IgD-negative memory B cell (primary cell): ENCODE results near the gene MTA1. TPM values are rescaled to one million over a fixed set of nuclear protein-coding genes. Genes with fewer than 3 reads are reported as not detected.

ENCODE experiments used
- H3K27ac Mint-ChIP-seq, 3 donors: one replicate each; pipeline ENCODE4 v1.8.0; 2020 to 2022; ENCODE audit warnings: mild to moderate bottlenecking in 3 of 3, mixed read lengths in 3 of 3, moderate library complexity in 1 of 3
- H3K27me3 Mint-ChIP-seq: one replicate; pipeline ENCODE4 v1.8.0; 2021; ENCODE audit warnings: mixed read lengths
- H3K36me3 Mint-ChIP-seq: one replicate; pipeline ENCODE4 v1.8.0; 2020; ENCODE audit warnings: mild to moderate bottlenecking, mixed read lengths
- H3K4me1 Mint-ChIP-seq, 3 donors: one replicate each; pipeline ENCODE4 v1.8.0; 2020 to 2022; ENCODE audit warnings: mixed read lengths in 3 of 3, mild to moderate bottlenecking in 1 of 3
- H3K4me3 Mint-ChIP-seq, 4 donors: one replicate each; pipeline ENCODE4 v1.8.0; 2020 to 2022; ENCODE audit warnings: mild to moderate bottlenecking in 4 of 4, mixed read lengths in 4 of 4, moderate library complexity in 3 of 4
- H3K9me3 Mint-ChIP-seq, 3 donors: one replicate each; pipeline ENCODE4 v1.8.0; 2020 to 2021; ENCODE audit warnings: mixed read lengths in 3 of 3, mild to moderate bottlenecking in 1 of 3
- polyA plus RNA-seq: library from polyadenylated mRNA; unstranded; fragments of 300-500 nt; fragmentation: Illumina TruSeq; gene quantifications from one replicate; pipeline ENCODE4 v1.2.3, GENCODE V29; 2021

MTA1 gene
- polyA plus RNA-seq, 1 donor from 2014 or later, result 3.7 TPM

GRCh38 chr14:105448706-105449111, 29.1 kb downstream of the MTA1 start:
- Mint-ChIP-seq H3K4me3 (no peak overlapping the region), H3K9me3 (no peaks in the 10 kb centered on the region), H3K4me1 (peaks cover 0 to 2% (median 0%) of the 10 kb centered on the region in 3 donors), H3K36me3 (peaks cover 1% of the 10 kb centered on the region), H3K27me3 (no peaks in the 10 kb centered on the region), H3K27ac (no peak overlapping the region)

- Mint-ChIP-seq H3K4me1 (peaks cover 0 to 2% (median 0%) of the 10 kb centered on the region in 3 donors), H3K4me3 (no peak overlapping the region), H3K27me3 (no peaks in the 10 kb centered on the region), H3K27ac (no peak overlapping the region), H3K9me3 (no peaks in the 10 kb centered on the region), H3K36me3 (peaks cover 1% of the 10 kb centered on the region)
Observed at GRCh38 chr14:105449276-105450122, 29.9 kb downstream of the MTA1 start.

GRCh38 chr14:105450123-105450505, 30.5 kb downstream of the MTA1 start:
- no peak overlapping the region for H3K27ac Mint-ChIP-seq
- peaks cover 0 to 2% (median 0%) of the 10 kb centered on the region in 3 donors for H3K4me1 Mint-ChIP-seq
- no peaks in the 10 kb centered on the region for H3K27me3 Mint-ChIP-seq
- no peaks in the 10 kb centered on the region for H3K9me3 Mint-ChIP-seq
- peaks cover 1% of the 10 kb centered on the region for H3K36me3 Mint-ChIP-seq
- no peak overlapping the region for H3K4me3 Mint-ChIP-seq

- Mint-ChIP-seq H3K4me1 (peaks cover 0 to 2% (median 0%) of the 10 kb centered on the region in 3 donors), H3K9me3 (no peaks in the 10 kb centered on the region), H3K27ac (no peak overlapping the region), H3K36me3 (peaks cover 1% of the 10 kb centered on the region), H3K27me3 (no peaks in the 10 kb centered on the region), H3K4me3 (no peak overlapping the region)
Observed at GRCh38 chr14:105450864-105451720, 31.5 kb downstream of the MTA1 start.

- Mint-ChIP-seq H3K4me1 (peaks cover 0 to 2% (median 0%) of the 10 kb centered on the region in 3 donors), H3K27me3 (no peaks in the 10 kb centered on the region), H3K4me3 (no peak overlapping the region), H3K36me3 (peaks cover 1% of the 10 kb centered on the region), H3K9me3 (no peaks in the 10 kb centered on the region), H3K27ac (no peak overlapping the region)
Observed at GRCh38 chr14:105452963-105453362, 33.3 kb downstream of the MTA1 start.

- no peaks in the 10 kb centered on the region for H3K27me3 Mint-ChIP-seq
- peaks cover 0 to 2% (median 0%) of the 10 kb centered on the region in 3 donors for H3K4me1 Mint-ChIP-seq
- H3K36me3 Mint-ChIP-seq, result peaks cover 1% of the 10 kb centered on the region
- H3K9me3 Mint-ChIP-seq, result no peaks in the 10 kb centered on the region
- H3K27ac Mint-ChIP-seq, result no peak overlapping the region
- H3K4me3 Mint-ChIP-seq, result no peak overlapping the region
Observed at GRCh38 chr14:105453847-105454246, 34.2 kb downstream of the MTA1 start.

GRCh38 chr14:105455086-105455640, 35.5 kb downstream of the MTA1 start:
- peak overlapping the region in 2 of 3 donors; percentile 14 to 69 for H3K27ac Mint-ChIP-seq
- no peaks in the 10 kb centered on the region for H3K9me3 Mint-ChIP-seq
- no peak overlapping the region for H3K4me3 Mint-ChIP-seq
- no peaks in the 10 kb centered on the region for H3K27me3 Mint-ChIP-seq
- peaks cover 1% of the 10 kb centered on the region for H3K36me3 Mint-ChIP-seq
- peaks cover 0 to 2% (median 0%) of the 10 kb centered on the region in 3 donors for H3K4me1 Mint-ChIP-seq

- Mint-ChIP-seq H3K27ac (peak overlapping the region in 2 of 3 donors; percentile 23 to 69), H3K36me3 (peaks cover 1% of the 10 kb centered on the region), H3K27me3 (no peaks in the 10 kb centered on the region)
Observed at GRCh38 chr14:105455766-105456660, 36.4 kb downstream of the MTA1 start.

GRCh38 chr14:105456736-105457617, 37.4 kb downstream of the MTA1 start:
- Mint-ChIP-seq H3K9me3 (no peaks in the 10 kb centered on the region), H3K4me1 (peaks cover 0 to 2% (median 0%) of the 10 kb centered on the region in 3 donors), H3K36me3 (peaks cover 3% of the 10 kb centered on the region), H3K27ac (peak overlapping the region in 1 of 3 donors; percentile 23), H3K4me3 (no peak overlapping the region), H3K27me3 (no peaks in the 10 kb centered on the region)

More at GRCh38 chr14:105455766-105456660, 36.4 kb downstream of the MTA1 start:
- Mint-ChIP-seq H3K4me3 (no peak overlapping the region), H3K9me3 (no peaks in the 10 kb centered on the region), H3K4me1 (peaks cover 0 to 2% (median 0%) of the 10 kb centered on the region in 3 donors)

- Mint-ChIP-seq H3K27ac (no peak overlapping the region), H3K4me3 (no peak overlapping the region), H3K4me1 (no peaks in the 10 kb centered on the region), H3K27me3 (no peaks in the 10 kb centered on the region), H3K36me3 (peaks cover 2% of the 10 kb centered on the region), H3K9me3 (no peaks in the 10 kb centered on the region)
Observed at GRCh38 chr14:105458010-105458409, 38.4 kb downstream of the MTA1 start.

- Mint-ChIP-seq H3K27me3 (no peaks in the 10 kb centered on the region), H3K4me1 (no peaks in the 10 kb centered on the region), H3K36me3 (peaks cover 2% of the 10 kb centered on the region), H3K27ac (no peak overlapping the region), H3K9me3 (no peaks in the 10 kb centered on the region), H3K4me3 (no peak overlapping the region)
Observed at GRCh38 chr14:105458571-105458970, 38.9 kb downstream of the MTA1 start.

GRCh38 chr14:105460116-105460515, 40.5 kb downstream of the MTA1 start:
- Mint-ChIP-seq H3K36me3 (peaks cover 2% of the 10 kb centered on the region), H3K27ac (no peak overlapping the region), H3K4me1 (no peaks in the 10 kb centered on the region), H3K4me3 (no peak overlapping the region), H3K9me3 (no peaks in the 10 kb centered on the region), H3K27me3 (no peaks in the 10 kb centered on the region)

- H3K27ac Mint-ChIP-seq, result no peak overlapping the region
- H3K27me3 Mint-ChIP-seq, result no peaks in the 10 kb centered on the region
- H3K4me3 Mint-ChIP-seq, result no peak overlapping the region
- H3K36me3 Mint-ChIP-seq, result peaks cover 2% of the 10 kb centered on the region
- H3K9me3 Mint-ChIP-seq, result no peaks in the 10 kb centered on the region
- no peaks in the 10 kb centered on the region for H3K4me1 Mint-ChIP-seq
Observed at GRCh38 chr14:105460616-105461015, 41.0 kb downstream of the MTA1 start.
